ENCODE measurements around the gene TMEM242.

Gene TMEM242

DNA sequence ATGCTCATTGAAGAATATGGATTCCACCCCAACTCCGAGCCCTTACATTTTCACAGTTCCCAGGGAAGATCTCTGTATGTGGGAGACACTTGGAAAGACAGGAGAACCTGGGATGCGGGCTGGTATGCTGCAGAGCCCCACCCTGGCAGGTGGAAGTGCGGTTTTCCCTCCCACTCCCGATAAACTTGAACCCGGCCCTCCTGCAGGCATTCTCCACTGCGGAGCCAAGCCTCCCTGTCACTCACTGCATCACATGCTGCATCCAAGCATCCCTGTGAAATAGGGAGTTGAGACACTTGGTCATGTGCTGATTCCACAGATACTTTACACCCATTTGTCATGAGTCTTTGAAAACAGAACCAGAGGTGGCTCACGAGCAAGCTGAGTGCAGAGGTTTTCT lies 35.4 kb downstream of the TMEM242 start:
- DNase-seq (ENCODE audit: low spot score) = no peak
- TF ChIP-seq, protein P1, sequence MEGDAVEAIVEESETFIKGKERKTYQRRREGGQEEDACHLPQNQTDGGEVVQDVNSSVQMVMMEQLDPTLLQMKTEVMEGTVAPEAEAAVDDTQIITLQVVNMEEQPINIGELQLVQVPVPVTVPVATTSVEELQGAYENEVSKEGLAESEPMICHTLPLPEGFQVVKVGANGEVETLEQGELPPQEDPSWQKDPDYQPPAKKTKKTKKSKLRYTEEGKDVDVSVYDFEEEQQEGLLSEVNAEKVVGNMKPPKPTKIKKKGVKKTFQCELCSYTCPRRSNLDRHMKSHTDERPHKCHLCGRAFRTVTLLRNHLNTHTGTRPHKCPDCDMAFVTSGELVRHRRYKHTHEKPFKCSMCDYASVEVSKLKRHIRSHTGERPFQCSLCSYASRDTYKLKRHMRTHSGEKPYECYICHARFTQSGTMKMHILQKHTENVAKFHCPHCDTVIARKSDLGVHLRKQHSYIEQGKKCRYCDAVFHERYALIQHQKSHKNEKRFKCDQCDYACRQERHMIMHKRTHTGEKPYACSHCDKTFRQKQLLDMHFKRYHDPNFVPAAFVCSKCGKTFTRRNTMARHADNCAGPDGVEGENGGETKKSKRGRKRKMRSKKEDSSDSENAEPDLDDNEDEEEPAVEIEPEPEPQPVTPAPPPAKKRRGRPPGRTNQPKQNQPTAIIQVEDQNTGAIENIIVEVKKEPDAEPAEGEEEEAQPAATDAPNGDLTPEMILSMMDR (IDR thresholded peaks at IDR 0.05; ENCODE audit: extremely low read depth, missing control alignments) = no peak

GRCh38 chr6:157287247-157287850 lies 36.0 kb downstream of the TMEM242 start:
- TF ChIP-seq, protein P1 (IDR thresholded peaks at IDR 0.05; ENCODE audit: extremely low read depth, missing control alignments) = no peak

DNA sequence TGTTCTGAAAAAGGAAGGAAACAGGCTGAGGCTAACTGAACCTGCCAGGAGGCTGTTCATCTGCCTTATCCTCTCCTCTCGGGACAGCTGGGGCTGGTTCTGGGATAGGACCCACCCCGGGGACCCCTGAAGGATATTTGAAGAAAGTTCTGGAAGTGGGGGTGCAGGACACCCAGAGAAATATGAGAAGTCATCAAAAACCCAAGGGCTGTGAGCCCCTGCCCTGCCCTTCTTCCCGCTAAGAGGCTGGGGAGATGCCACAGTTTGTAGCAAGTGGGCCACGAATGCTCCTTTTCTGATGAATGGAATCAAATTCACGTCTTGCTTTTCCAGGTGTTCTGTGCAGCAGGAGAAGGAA lies 37.9 kb downstream of the TMEM242 start:
- TF ChIP-seq, protein P1 (IDR thresholded peaks at IDR 0.05; ENCODE audit: extremely low read depth, missing control alignments) = no peak
- DNase-seq (ENCODE audit: low spot score) = no peak

More at GRCh38 chr6:157287247-157287850, 36.0 kb downstream of the TMEM242 start:
- no peak for DNase-seq (ENCODE audit: low spot score)

- DNase-seq (ENCODE audit: low spot score) = no peak
- TF ChIP-seq, protein P1 (IDR thresholded peaks at IDR 0.05; ENCODE audit: extremely low read depth, missing control alignments) = no peak
Measured at GRCh38 chr6:157284738-157285421, 38.4 kb downstream of the TMEM242 start.

GRCh38 chr6:157283900-157284737 lies 39.2 kb downstream of the TMEM242 start:
- TF ChIP-seq, protein P1 (IDR thresholded peaks at IDR 0.05; ENCODE audit: extremely low read depth, missing control alignments) = no peak
- DNase-seq (ENCODE audit: low spot score) = no peak

- no peak for DNase-seq (ENCODE audit: low spot score)
- TF ChIP-seq, protein P1 (IDR thresholded peaks at IDR 0.05; ENCODE audit: extremely low read depth, missing control alignments) = no peak
Measured at GRCh38 chr6:157283330-157283898, 39.9 kb downstream of the TMEM242 start.

All from GM20000 (cell line).